Astrocyte of the hippocampus (primary cell): ENCODE measurements around the gene GTF2IRD1.
"Not testable (repeated sequence)": the region's sequence is repeated elsewhere in the genome, so short reads cannot be mapped to it uniquely, and the experiment has no call there.

ENCODE experiments used
- DNase-seq: peaks from one replicate; pipeline ENCODE4 v3.0.0; 2011; ENCODE audit warnings: low read depth, low spot score

Gene GTF2IRD1

GRCh38 chr7:74650493-74651132 lies 196.9 kb downstream of the GTF2IRD1 start:
- not testable (repeated sequence) for DNase-seq

- DNase-seq, result not testable (repeated sequence)
Observed at GRCh38 chr7:74651133-74651504, 197.4 kb downstream of the GTF2IRD1 start.
